Activated gamma-delta T cell treated with Interleukin-2 at 50 U/mL for 16 hours (primary cell): ENCODE results near the gene CSRNP3.

Experiments
- DNase-seq: peaks from one replicate; pipeline ENCODE4 v3.0.0-alpha.2; 2020

CSRNP3 gene

GRCh38 chr2:165693838-165694237 lies 224.3 kb downstream of the CSRNP3 start:
- no peak for DNase-seq

- no peak for DNase-seq
Observed at GRCh38 chr2:165697748-165698443, 228.4 kb downstream of the CSRNP3 start.

- no peak for DNase-seq
Observed at GRCh38 chr2:165698444-165698884, 229.0 kb downstream of the CSRNP3 start.

GRCh38 chr2:165699946-165700345 lies 230.4 kb downstream of the CSRNP3 start:
- DNase-seq = no peak

- DNase-seq = no peak
Observed at GRCh38 chr2:165700531-165700930, 231.0 kb downstream of the CSRNP3 start.

GRCh38 chr2:165701147-165701546 lies 231.6 kb downstream of the CSRNP3 start:
- DNase-seq = no peak

- no peak for DNase-seq
Observed at GRCh38 chr2:165706960-165707487, 237.5 kb downstream of the CSRNP3 start.

GRCh38 chr2:165716091-165716490 lies 246.6 kb downstream of the CSRNP3 start:
- DNase-seq = no peak

- no peak for DNase-seq
Observed at GRCh38 chr2:165718610-165719210, 249.2 kb downstream of the CSRNP3 start.

- DNase-seq = no peak
Observed at GRCh38 chr2:165720511-165720910, 251.0 kb downstream of the CSRNP3 start.

GRCh38 chr2:165725421-165725820 lies 255.9 kb downstream of the CSRNP3 start:
- DNase-seq = no peak
